Activated CD4-positive, alpha-beta T cell treated with anti-CD3 and anti-CD28 coated beads for 1 hour (primary cell): Measurements from ENCODE around the gene TXNDC5.

ENCODE experiments used
- DNase-seq: peaks from one replicate; pipeline ENCODE4 v3.0.0-alpha.2; 2020

TXNDC5 gene

GRCh38 chr6:7848229-7848628, 62.4 kb downstream of the TXNDC5 start:
- DNase-seq = no peak

DNA sequence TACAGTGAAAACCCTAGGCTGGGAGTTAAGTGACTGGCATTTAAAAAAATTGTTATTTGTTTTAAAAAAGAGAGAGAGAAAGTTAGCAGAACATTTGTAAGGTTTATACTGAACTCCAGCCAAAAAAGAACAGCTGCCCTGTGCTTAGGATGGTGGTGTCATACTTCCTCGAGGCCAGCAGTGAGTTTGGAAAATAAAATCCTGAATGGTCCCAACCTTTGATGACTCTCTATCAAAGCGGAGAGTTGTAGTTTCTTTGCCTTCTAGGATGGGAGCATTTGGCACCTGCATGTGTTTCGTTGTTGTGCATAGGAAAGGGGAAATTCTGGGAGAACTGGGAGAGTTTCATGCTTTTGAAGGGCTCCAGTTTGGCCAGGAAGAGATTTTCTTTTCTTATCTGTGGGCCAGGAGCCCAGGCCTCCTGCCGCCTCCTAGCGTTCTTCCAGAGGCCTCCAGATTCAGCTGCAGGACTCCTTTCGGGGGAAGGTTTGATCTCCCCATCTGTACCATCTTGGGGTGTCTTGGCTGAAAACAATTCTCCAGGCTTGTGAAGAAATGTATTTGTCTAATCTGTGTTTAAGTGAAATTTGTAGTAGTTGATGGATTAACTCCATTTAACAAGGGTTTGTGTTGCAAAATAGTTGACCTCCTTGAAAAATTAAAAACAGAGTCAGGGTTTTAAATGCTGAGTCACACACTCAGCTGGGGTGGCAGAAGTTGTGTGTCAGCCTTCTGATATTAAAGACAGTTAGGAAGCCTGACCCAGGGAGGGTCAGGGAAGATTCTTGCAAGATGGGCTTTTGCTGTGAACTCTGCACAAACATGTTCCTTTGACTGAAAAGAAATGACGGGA, 63.4 kb downstream of the TXNDC5 start:
- no peak for DNase-seq

DNA sequence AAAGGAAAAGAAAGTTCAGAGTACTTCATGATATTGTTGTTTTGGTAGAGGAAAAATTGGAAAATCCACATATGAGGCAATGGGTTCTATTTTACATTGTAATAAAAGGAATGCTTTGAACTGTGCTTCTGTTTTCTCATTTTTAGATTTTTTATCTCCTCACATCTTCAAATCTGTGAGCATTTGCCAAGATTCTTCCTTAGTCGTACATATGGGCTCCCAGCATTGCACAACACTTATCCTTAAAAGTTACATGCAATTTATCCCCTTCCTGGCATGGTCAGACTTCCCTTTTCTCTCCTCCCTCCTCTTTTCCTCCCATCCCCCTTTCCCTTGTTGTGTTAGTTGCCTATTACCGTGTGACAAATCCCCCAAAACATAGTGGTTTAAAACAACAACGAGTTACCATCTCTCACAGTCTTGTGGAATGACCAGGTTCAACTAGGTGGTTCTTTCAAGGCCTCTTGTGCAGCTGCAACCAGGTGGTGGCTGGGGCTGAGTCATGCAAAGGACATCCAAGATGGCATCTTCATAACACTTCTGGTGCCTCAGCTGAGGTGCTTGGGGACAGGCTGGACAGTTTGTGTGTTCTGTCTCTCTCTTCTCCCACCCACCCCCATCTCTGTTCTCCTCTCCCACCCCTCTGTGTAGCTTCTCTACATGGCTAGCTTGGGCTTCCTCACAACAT, 68.7 kb downstream of the TXNDC5 start:
- DNase-seq = no peak

DNA sequence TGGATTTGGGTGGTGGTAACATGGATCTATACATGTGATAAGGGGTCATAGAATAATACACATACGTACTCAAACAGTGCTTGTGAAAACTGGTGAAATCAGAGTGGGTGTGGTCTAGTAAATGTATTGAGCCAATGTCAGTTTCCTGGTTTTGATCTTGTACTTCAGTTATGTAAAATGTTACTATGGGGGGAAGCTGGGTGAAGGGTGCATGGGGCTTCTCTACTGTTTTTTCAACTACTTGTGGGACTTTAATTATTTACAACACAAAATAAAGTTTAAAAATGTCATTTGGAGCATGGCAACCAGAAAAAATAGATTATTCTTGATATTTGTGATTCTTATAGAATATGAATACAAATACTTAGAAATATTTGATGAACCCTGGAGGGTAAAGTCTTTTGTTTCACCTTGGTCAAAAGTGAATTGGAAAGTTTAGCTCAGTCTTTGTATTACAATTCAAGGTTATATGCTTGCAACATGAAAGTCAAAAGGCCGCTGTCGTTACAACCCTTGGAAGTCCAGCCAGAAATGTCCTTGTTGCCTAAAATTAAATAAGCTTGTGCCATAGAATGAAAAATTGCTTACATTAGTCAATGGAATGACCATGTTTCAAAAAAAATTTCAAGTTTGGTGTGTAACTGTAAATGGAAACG, 74.1 kb downstream of the TXNDC5 start:
- DNase-seq = no peak

DNA sequence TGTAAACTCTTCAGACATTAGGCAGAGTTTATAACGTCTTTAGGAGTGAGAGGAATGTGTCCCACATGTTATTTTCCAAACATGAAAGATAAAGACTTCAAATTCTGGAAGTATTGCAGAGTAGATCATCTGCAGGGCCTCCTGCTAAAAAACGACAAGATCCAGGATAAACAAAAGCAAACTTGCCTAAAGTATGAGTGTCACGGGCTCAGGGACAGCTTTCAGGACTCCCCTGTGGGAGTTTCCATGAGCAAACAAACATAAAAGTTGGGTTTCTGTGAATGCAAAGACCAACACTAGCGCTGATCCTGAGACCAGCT, 76.9 kb downstream of the TXNDC5 start:
- no peak for DNase-seq

DNA sequence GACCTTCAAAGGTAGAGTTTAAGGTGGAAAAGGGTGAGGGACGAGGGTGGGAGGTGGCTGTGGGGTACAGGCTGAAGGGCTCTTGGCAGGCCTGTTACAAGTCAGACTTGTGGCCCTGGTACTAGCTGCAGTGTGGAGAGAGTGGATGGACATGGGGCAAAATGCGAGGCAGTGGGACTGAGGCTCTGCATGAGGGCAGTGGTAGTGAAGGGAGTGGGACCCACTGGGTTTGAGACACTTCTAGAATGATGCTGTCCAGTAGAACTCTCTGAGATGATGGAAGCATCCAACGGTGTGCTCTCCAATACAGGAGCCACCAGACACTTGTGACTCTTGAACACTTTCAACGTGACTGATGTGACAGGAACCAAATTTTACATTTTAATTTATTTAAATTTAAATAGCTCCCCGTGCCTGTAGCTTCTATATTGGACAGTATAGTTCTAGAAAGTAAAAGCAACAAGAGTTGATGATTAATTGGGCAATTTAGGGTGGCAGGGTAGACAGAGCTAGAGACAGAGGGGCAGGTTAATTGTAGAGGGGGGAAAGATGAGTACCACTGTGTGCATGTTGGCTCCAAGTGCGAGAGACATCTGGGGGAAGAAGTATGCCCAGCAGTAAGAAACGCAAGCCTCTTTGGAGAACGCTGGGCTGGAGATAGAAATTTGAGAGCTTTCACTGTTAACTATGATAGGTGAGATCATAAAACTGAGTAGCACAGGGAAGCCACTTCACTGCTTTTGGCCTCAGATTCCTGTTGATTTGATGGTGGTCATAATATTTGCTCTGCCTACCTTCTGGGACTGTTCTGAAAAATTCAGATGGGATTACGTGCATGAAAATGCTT, 77.5 kb downstream of the TXNDC5 start:
- DNase-seq = no peak
